Activated CD4-positive, alpha-beta T cell treated with anti-CD3 and anti-CD28 coated beads for 36 hours (primary cell): Measurements from ENCODE around the gene PABPN1L. TPM values are rescaled to one million over a fixed set of nuclear protein-coding genes. Genes with fewer than 3 reads are reported as not detected.
A peak's percentile ranks its signal among the peaks of the same experiment; 100 is the strongest.

Experiments used
- ATAC-seq: fragments of 200-7000 bp; cut with Tn5 transposase; one replicate; pipeline ENCODE4 v1.10.0; 2021; ENCODE audit warnings: mild to moderate bottlenecking, moderate library complexity
- CTCF ChIA-PET: fragments of 350-600 bp; sonication (Branson Sonifier 250); formaldehyde crosslinking; loops from one replicate; lab custom pipeline; 2021; ENCODE audit warnings: antibody characterized with exemption; lab: Charles Lee
- POLR2A ChIA-PET: fragments of 350-600 bp; sonication (Branson Sonifier 250); formaldehyde crosslinking; loops from one replicate; lab custom pipeline; 2021; ENCODE audit warnings: antibody characterized with exemption, inconsistent platforms; lab: Charles Lee
- DNase-seq: peaks from one replicate; pipeline ENCODE4 v3.0.0-alpha.2; 2020
- H3K27ac Mint-ChIP-seq: one replicate; pipeline ENCODE4 v1.8.0; 2021; ENCODE audit warnings: mixed read lengths
- H3K27me3 Mint-ChIP-seq: one replicate; pipeline ENCODE4 v1.8.0; 2021; ENCODE audit warnings: mixed read lengths
- H3K36me3 Mint-ChIP-seq: one replicate; pipeline ENCODE4 v1.8.0; 2021; ENCODE audit warnings: low read depth, mixed read lengths
- H3K4me1 Mint-ChIP-seq: one replicate; pipeline ENCODE4 v1.8.0; 2021; ENCODE audit warnings: mixed read lengths
- H3K4me3 Mint-ChIP-seq: one replicate; pipeline ENCODE4 v1.8.0; 2021; ENCODE audit warnings: mild to moderate bottlenecking, moderate library complexity, mixed read lengths
- H3K9me3 Mint-ChIP-seq: one replicate; pipeline ENCODE4 v1.8.0; 2021; ENCODE audit warnings: low read depth, mixed read lengths
- intact Hi-C, 2 experiments: fragments of 100-400 bp; cut with DNase I in 1 of 2; cut with micrococcal nuclease in 1 of 2; formaldehyde crosslinking; loops; one replicate each; pipeline versions ENCODE4 v1.14.2 to v1.15.1; 2022 to 2024; cut with DNase I, micrococcal nuclease
- total RNA-seq, 2 experiments: library from RNA; stranded (reverse); gene quantifications; one replicate each; pipeline ENCODE4 v1.2.3, GENCODE V29; 2021

PABPN1L gene
- total RNA-seq, 2 experiments from 2014 or later, result not detected

DNA sequence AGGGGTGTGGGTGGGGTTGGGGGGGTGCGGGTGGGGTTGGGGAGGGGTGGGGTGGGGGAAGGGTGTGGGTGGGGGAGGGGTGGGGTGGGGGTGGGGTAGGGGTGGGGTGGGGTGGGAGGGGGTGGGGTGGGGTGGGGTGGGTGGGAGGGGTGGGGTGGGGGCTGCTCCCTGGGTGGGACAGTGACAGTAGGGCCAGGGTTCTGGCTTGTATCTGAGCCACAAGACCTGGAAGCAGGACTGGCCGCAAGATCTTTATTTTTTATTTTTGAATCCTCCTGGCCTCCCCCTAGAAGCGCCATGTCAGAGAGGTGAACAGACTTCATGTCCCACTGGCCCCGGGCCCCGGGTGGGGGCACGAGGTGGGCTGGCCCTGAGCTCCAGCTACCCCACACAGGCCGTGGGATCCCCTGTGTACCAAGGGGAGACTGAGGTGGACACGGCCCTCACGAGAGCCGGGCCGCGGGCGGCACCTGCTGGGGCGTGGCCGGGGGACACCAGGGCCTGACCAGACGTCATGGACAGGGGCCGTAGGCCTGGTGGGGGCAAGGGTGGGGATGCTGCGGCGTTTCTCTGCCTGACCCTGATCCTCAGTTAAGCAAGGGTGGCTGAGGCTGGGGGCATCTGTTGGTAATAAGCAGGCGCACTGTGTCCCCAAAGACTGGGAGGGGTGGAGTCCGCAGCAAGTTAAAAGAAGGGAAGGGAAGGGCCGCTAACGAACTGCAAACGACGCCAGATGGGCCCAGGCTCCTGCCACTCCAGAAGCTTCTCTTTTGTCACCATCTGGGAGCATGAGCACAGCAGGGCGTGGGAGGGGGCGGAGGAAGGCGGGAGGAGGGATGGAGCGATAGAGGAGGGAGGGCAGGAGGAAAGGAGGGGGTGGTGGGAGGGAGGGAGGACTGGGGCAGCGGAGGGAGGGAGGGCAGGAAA lies 22.3 kb upstream of the PABPN1L start:
- CTCF ChIA-PET, result no interaction called here
- H3K4me1 Mint-ChIP-seq, result no peaks in the 10 kb centered on the region
- no peaks in the 10 kb centered on the region for H3K9me3 Mint-ChIP-seq
- no peak overlapping the region for H3K4me3 Mint-ChIP-seq
- H3K27me3 Mint-ChIP-seq, result no peaks in the 10 kb centered on the region
- no peaks in the 10 kb centered on the region for H3K36me3 Mint-ChIP-seq
- DNase-seq, result no peak
- no peak overlapping the region for H3K27ac Mint-ChIP-seq
- no peak for ATAC-seq
- POLR2A ChIA-PET, result interaction anchor here (0.7 kb wide), 1 partner anchor 43 kb away, joined by 7 read pairs; no protein-coding TSS in a partner anchor
- intact Hi-C loops, result no loop called here

DNA sequence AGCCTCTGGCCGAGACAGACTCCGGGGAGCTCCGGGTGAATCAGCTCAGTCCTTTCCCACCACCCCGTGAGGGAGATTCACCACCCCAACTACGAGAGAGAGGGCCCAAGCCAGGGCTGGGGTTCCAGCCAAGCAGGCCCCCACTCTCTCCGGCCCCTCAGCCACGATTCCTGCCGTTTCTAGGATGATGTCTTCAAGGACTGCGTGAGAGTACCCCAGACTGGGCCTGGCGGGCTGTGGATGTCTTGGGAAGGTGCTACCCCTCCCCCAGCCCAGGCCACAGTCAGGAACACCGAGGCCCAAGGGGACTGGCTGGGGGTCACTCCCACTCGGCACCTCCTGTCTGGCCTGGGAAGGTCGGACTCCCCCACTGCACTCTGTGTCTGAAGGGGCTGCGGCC lies 21.6 kb upstream of the PABPN1L start:
- Mint-ChIP-seq H3K4me3 (no peak overlapping the region), H3K27ac (no peak overlapping the region), H3K9me3 (no peaks in the 10 kb centered on the region), H3K4me1 (no peaks in the 10 kb centered on the region), H3K36me3 (no peaks in the 10 kb centered on the region), H3K27me3 (no peaks in the 10 kb centered on the region)
- no peak for ATAC-seq
- CTCF ChIA-PET, result no interaction called here
- POLR2A ChIA-PET, result interaction anchor here (0.7 kb wide), 1 partner anchor 43 kb away, joined by 7 read pairs; no protein-coding TSS in a partner anchor
- DNase-seq, result no peak
- intact Hi-C loops, result no loop called here

DNA sequence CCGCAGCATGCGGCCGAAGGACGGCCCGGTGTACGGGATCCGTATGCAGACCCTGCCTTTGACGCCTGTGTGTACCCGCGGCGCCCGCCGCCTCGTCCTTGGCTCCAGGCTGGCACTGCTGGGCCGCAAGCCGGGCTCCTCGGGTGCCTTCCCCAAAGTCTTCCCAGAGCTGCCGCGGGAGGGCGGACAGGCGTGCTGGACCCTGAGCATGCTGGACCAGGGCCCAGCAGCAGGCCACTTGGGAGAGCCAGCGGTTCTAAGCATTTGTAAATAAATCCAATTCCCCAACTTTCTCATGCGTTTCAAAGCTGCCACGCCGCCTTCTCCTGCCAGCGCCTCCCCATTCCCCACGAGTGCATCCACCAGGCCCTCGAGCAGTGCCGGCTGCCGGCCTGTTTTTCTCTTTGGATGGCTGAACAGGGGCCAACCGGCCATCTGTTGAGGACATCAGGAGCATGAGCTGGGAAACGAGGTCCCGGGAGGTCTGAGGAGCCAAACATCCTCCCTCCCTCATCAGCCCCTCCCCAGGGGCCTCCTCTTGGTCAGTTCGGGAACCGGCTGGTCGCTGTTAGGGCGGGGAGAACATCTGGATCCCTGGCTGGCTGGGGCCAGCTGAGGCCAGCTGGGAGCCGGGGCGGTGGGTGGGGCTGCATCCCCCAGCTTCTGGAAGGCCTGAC lies 20.5 kb upstream of the PABPN1L start:
- ATAC-seq (no peak), DNase-seq (no peak)
- H3K9me3 Mint-ChIP-seq, result no peaks in the 10 kb centered on the region
- no peaks in the 10 kb centered on the region for H3K27me3 Mint-ChIP-seq
- H3K4me3 Mint-ChIP-seq, result no peak overlapping the region
- no peak overlapping the region for H3K27ac Mint-ChIP-seq
- H3K36me3 Mint-ChIP-seq, result no peaks in the 10 kb centered on the region
- POLR2A ChIA-PET, result no interaction called here
- CTCF ChIA-PET, result no interaction called here
- intact Hi-C loops, result no loop called here
- H3K4me1 Mint-ChIP-seq, result no peaks in the 10 kb centered on the region

DNA sequence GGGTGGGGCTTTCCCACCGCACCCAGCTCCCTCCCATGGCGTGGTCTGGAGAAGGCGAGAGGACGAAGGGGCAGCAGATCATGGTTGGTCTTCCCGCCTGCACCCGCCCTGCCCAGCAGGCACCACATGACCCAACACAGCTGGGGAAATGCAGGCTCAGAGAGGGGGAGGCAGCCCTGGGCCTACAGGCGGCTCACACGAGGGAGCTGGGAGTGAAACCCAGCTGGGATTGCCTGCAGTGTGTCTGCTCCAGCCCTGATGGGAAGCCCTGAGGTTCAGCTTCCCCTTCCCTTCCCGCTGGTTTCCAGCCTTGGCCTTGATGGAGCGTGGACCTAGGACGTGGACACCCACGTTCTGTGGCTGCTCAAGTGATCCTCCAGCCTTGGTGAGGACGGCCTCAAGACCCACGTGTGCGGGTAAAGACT lies 20.0 kb upstream of the PABPN1L start:
- Mint-ChIP-seq H3K4me1 (no peaks in the 10 kb centered on the region), H3K4me3 (no peak overlapping the region), H3K27me3 (no peaks in the 10 kb centered on the region), H3K36me3 (no peaks in the 10 kb centered on the region), H3K27ac (no peak overlapping the region), H3K9me3 (no peaks in the 10 kb centered on the region)
- ChIA-PET CTCF (no interaction called here), POLR2A (no interaction called here)
- intact Hi-C loops, result no loop called here
- DNase-seq (no peak), ATAC-seq (no peak)

DNA sequence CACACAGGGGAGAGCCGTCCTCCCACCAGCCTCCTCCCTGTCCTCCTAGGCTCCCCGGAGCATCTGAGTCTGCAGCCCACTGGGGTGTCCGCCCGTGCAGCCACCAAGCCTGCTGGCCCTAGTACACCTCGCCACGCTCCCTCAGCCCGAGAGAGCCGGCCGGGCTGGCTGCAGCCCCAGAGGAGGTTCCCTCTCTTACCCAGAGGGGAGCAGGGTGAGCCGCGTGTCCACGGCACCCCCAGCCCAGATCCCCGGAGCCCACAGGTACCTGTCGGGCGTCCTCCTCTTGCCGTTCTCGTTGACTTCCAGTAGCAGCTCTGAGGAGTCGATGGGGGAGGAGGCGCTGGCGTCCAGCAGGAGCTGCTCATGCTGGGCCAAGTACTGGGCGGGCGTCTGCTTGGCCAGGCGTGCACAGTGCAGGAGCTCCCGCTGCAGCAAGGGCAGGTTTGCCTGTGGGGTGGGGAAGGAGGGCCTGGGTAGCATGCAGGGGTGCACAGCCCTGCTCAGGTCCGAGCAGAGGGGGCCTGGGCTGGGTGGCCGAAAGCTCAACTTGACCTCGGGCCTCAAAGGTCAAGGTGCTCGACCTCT lies 19.3 kb upstream of the PABPN1L start:
- CTCF ChIA-PET, result no interaction called here
- Mint-ChIP-seq H3K27ac (no peak overlapping the region), H3K9me3 (no peaks in the 10 kb centered on the region), H3K27me3 (no peaks in the 10 kb centered on the region), H3K4me3 (no peak overlapping the region), H3K4me1 (no peaks in the 10 kb centered on the region), H3K36me3 (no peaks in the 10 kb centered on the region)
- intact Hi-C loops, result no loop called here
- ATAC-seq (no peak), DNase-seq (no peak)
- POLR2A ChIA-PET, result no interaction called here

DNA sequence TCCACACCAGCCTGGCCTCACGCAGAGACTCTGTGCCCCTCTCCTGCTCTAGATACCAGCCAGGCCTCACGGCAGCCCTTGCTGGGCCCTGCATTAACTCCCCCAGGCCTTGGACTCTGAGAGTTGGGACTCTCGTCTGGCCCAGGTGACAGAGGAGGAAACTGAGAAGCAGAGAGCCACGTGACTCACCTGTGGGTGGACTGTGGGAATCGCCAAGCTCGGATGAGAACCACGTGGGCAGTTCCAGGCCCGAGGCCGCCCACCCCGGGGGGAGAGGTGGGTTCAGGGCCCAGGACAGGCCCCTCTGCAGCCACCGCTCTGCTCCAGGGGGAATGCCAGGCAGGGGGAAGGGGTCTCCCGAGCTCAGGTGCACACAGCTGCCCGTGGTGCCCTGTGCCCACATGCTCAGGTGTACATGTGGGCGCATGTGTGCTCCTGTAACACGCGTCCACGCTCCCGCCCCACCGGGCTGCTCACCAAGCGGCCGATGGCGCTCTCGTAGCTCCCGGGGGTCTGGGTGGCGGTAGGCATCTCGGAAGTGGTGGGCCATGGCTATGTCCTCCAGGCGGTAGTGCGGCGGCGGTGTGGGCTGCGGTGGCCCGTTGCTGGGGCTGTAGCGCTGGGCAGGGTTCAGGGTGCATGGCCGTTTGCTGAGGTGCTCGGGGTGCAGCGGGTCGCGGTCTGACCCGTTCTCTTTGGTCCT lies 18.3 kb upstream of the PABPN1L start:
- H3K27ac Mint-ChIP-seq, result no peak overlapping the region
- H3K9me3 Mint-ChIP-seq, result no peaks in the 10 kb centered on the region
- H3K27me3 Mint-ChIP-seq, result no peaks in the 10 kb centered on the region
- H3K4me3 Mint-ChIP-seq, result no peak overlapping the region
- no peaks in the 10 kb centered on the region for H3K36me3 Mint-ChIP-seq
- intact Hi-C loops, result no loop called here
- H3K4me1 Mint-ChIP-seq, result no peaks in the 10 kb centered on the region
- no peak for DNase-seq
- ChIA-PET POLR2A (no interaction called here), CTCF (no interaction called here)
- ATAC-seq, result no peak

DNA sequence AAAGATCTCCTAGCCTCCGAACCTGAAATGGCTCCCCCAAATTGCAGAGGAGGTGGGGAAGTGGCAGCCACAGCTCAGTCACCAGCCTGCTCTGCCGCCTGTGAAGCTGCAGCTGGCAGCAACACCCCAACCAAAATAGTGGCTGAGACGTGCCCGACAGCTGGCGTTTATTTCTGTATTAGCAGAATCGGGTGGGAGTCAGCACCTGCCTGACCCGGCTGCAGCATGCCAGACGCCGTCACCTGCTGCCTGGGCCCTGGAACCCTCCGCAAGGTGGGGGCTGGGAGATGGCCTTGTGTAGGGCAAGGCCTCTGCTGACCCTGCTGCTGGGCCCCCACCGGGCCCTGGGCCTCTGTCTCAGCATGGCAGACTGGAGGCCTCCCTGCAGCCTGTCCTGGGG lies 17.5 kb upstream of the PABPN1L start:
- Mint-ChIP-seq H3K27me3 (no peaks in the 10 kb centered on the region), H3K9me3 (no peaks in the 10 kb centered on the region), H3K4me3 (no peak overlapping the region), H3K4me1 (no peaks in the 10 kb centered on the region), H3K27ac (no peak overlapping the region), H3K36me3 (no peaks in the 10 kb centered on the region)
- POLR2A ChIA-PET, result no interaction called here
- intact Hi-C loops, result no loop called here
- CTCF ChIA-PET, result no interaction called here
- DNase-seq, result no peak
- no peak for ATAC-seq

DNA sequence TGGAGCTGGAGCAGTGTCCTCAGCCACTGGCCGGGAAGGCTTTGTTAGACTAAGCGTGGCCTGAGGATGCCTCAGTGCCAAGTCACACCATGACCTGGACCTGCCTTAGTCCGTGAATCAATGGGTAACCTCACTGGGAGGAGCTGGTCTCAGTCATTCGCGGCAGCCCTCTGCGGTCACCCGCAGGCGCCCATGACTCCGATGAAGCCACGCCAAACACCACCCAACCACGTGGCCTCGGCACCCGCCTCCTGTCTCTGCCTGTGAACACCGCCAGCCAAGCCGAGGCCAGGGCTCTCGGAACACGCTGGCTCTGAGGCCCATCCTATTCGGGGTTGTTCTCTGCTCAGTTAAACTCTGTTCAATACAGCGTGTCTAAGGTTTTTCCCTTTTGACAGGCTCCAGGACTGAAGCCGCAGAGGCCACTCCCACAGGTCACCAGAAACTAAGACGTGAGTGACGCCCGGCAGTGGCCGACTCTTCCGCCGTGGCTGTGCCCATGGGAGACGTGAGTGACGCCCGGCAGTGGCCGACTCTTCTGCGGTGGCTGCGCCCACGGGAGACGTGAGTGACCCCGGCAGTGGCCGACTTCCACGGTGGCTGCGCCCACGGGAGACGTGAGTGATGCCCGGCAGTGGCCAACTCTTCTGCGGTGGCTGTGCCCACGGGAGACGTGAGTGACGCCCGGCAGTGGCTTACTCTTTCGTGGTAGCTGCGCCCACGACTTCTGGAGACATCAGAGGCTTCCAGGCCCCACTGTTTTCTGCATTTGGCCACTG lies 16.8 kb upstream of the PABPN1L start:
- intact Hi-C loops, result no loop called here
- no peaks in the 10 kb centered on the region for H3K4me1 Mint-ChIP-seq
- no peaks in the 10 kb centered on the region for H3K27me3 Mint-ChIP-seq
- POLR2A ChIA-PET, result no interaction called here
- no peak overlapping the region for H3K27ac Mint-ChIP-seq
- CTCF ChIA-PET, result no interaction called here
- no peaks in the 10 kb centered on the region for H3K36me3 Mint-ChIP-seq
- no peak for DNase-seq
- no peak for ATAC-seq
- H3K4me3 Mint-ChIP-seq, result no peak overlapping the region
- H3K9me3 Mint-ChIP-seq, result no peaks in the 10 kb centered on the region

DNA sequence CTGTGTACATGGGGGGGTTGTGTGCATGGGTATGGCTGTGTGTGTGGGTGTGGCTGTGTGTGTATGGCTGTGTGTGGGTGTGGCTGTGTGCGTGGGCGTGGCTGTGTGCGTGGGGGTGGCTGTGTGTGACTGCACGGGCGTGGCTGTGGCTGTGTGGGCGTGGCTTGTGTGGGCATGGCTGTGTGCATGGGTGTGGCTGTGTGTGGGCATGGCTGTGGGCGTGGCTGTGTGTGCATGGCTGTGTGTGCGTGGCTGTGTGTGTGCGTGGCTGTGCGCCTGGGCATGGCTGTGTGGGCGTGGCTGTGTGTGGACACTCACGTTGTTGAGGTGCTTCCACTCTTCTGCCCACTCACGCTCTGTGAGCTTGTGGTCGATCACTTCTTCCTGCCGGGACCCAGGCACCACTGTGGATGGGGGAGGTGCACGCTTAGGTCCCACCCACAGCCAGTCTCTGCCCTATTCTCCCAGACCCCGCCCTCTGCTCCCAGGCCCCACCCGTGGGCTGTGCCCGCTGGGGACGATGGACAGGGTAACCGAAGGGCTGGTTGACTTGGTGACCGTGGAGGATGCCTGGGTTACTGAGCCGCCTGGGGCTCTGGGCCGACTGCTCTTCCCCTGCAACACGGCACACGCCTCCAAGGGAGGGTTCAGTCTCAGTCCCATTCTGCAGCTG lies 16.0 kb upstream of the PABPN1L start:
- Mint-ChIP-seq H3K36me3 (no peaks in the 10 kb centered on the region), H3K4me3 (no peak overlapping the region), H3K9me3 (no peaks in the 10 kb centered on the region), H3K27me3 (no peaks in the 10 kb centered on the region), H3K27ac (no peak overlapping the region), H3K4me1 (no peaks in the 10 kb centered on the region)
- ChIA-PET CTCF (no interaction called here), POLR2A (no interaction called here)
- DNase-seq (peak; percentile 27), ATAC-seq (no peak)
- intact Hi-C loops, result no loop called here

DNA sequence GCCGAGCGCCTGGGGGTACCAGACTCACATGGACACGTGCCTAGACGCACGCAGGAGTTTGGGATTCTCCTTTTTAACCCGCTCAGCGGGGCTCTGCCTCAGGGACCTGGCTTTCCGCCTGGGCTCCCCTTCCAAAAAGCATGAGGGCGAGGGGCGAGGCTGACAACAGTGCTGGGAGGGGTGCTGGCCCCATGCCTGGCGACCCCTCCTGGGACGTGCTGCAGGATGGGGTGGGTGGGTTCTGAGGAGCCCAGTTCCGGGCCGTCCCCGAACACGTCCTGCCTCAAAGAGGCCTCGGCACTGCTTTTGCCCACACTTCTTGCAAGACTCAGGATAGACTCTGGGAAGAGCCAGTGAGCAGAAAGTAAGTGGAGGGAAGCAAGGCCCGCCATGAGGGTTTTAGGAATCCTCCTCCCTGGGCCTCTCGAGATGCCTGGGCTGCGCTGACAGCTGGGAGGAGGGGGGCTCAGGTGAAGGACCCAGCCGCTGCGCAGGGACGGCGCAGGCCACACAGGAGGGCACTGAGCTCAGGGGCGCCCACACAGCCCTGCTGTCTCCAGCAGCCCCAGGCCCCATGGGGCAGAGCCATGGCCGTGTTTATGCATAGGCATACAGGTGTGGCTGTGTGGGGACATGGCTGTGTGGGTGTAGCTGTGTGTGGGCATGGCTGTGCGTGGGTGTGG lies 15.4 kb upstream of the PABPN1L start:
- Mint-ChIP-seq H3K27me3 (no peaks in the 10 kb centered on the region), H3K27ac (no peak overlapping the region), H3K9me3 (no peaks in the 10 kb centered on the region), H3K36me3 (no peaks in the 10 kb centered on the region), H3K4me1 (no peaks in the 10 kb centered on the region), H3K4me3 (no peak overlapping the region)
- DNase-seq (no peak), ATAC-seq (no peak)
- intact Hi-C loops, result no loop called here
- ChIA-PET POLR2A (no interaction called here), CTCF (no interaction called here)
